Measurements from ENCODE around the gene ZNF429. TPM values are rescaled to one million over a fixed set of nuclear protein-coding genes. Genes with fewer than 3 reads are reported as not detected.
A peak's percentile ranks its signal among the peaks of the same experiment; 100 is the strongest.
"Not testable (repeated sequence)": the region's sequence is repeated elsewhere in the genome, so short reads cannot be mapped to it uniquely, and the experiment has no call there.

Gene ZNF429
- total RNA-seq, 6 donors from 2014 or later, result 11.8 to 35.2 (median 24.3) TPM

- TF ChIP-seq EP300 (IDR thresholded peaks at IDR 0.05), result no peak
- TF ChIP-seq POLR2A (IDR thresholded peaks at IDR 0.05), result no peak
- TF ChIP-seq POLR2AphosphoS5 (IDR thresholded peaks at IDR 0.05), result no peak
- no peak for TF ChIP-seq CTCF (IDR thresholded peaks at IDR 0.05)
- DNase-seq (no peak), ATAC-seq (ENCODE audit: low FRiP score in 2 of 2) (no peak)
- no peak overlapping the region for H3K27ac ChIP-seq
- H3K4me3 ChIP-seq, result no peak overlapping the region
- peaks cover 4 to 31% (median 23%) of the 10 kb centered on the region in 4 donors for H3K9me3 ChIP-seq
- WGBS, 2 donors, result 57 to 82% methylated on average over 2 of the region's 2 CpGs
- H3K36me3 ChIP-seq, result peaks cover under 1 to 5% (median 3%) of the 10 kb centered on the region in 4 donors
- H3K27me3 ChIP-seq, result no peaks in the 10 kb centered on the region
- H3K4me1 ChIP-seq, result peaks cover 0 to 5% (median under 1%) of the 10 kb centered on the region in 4 donors
These were observed 8.2 kb downstream of the ZNF429 start for GRCh38 chr19:21513651-21514050.

GRCh38 chr19:21519488-21519887 lies 14.1 kb downstream of the ZNF429 start:
- H3K27me3 ChIP-seq, result no peaks in the 10 kb centered on the region
- H3K4me3 ChIP-seq, result no peak overlapping the region
- H3K9me3 ChIP-seq, result peaks cover 27 to 76% (median 67%) of the 10 kb centered on the region in 4 donors
- TF ChIP-seq EP300 (IDR thresholded peaks at IDR 0.05), result no peak
- TF ChIP-seq POLR2AphosphoS5 (IDR thresholded peaks at IDR 0.05), result no peak
- no peak for TF ChIP-seq POLR2A (IDR thresholded peaks at IDR 0.05)
- TF ChIP-seq CTCF (IDR thresholded peaks at IDR 0.05), result no peak
- peaks cover 19 to 56% (median 43%) of the 10 kb centered on the region in 4 donors for H3K36me3 ChIP-seq
- no peaks in the 10 kb centered on the region for H3K4me1 ChIP-seq
- ATAC-seq (ENCODE audit: low FRiP score in 2 of 2), result no peak
- WGBS, 2 donors, result 94 to 95% methylated on average over 2 of the region's 2 CpGs
- H3K27ac ChIP-seq, result no peak overlapping the region
- DNase-seq, result no peak

- no peak for DNase-seq
- no peaks in the 10 kb centered on the region for H3K4me1 ChIP-seq
- no peak overlapping the region for H3K4me3 ChIP-seq
- TF ChIP-seq CTCF (IDR thresholded peaks at IDR 0.05) (no peak), POLR2A (IDR thresholded peaks at IDR 0.05) (no peak), POLR2AphosphoS5 (IDR thresholded peaks at IDR 0.05) (no peak), EP300 (IDR thresholded peaks at IDR 0.05) (no peak)
- peaks cover 20 to 75% (median 62%) of the 10 kb centered on the region in 4 donors for H3K9me3 ChIP-seq
- no peak overlapping the region for H3K27ac ChIP-seq
- H3K27me3 ChIP-seq, result no peaks in the 10 kb centered on the region
- ATAC-seq (ENCODE audit: low FRiP score in 2 of 2), result no peak
- peaks cover 28 to 59% (median 49%) of the 10 kb centered on the region in 4 donors for H3K36me3 ChIP-seq
- 95 to 97% methylated on average over 3 of the region's 3 CpGs for WGBS, 2 donors
These were observed 27.5 kb downstream of the ZNF429 start for GRCh38 chr19:21532904-21533303.

GRCh38 chr19:21536741-21537290 lies 31.4 kb downstream of the ZNF429 start:
- not testable (repeated sequence) for ATAC-seq (ENCODE audit: low FRiP score in 2 of 2); H3K4me3 ChIP-seq; H3K27me3 ChIP-seq; H3K27ac ChIP-seq; H3K4me1 ChIP-seq; DNase-seq
- H3K36me3 ChIP-seq, result peaks cover 15 to 47% (median 38%) of the 10 kb centered on the region in 4 donors
- WGBS, 2 donors, result 93 to 94% methylated on average over 2 of the region's 2 CpGs
- peaks cover 29 to 76% (median 70%) of the 10 kb centered on the region in 4 donors for H3K9me3 ChIP-seq

- H3K27me3 ChIP-seq, result no peaks in the 10 kb centered on the region
- H3K4me1 ChIP-seq, result no peaks in the 10 kb centered on the region
- H3K9me3 ChIP-seq, result peaks cover 0 to 70% (median 27%) of the 10 kb centered on the region in 4 donors
- 96 to 100% methylated on average over 1 to 2 of the region's 2 CpGs for WGBS, 2 donors
- H3K36me3 ChIP-seq, result peaks cover 0 to 12% (median 0%) of the 10 kb centered on the region in 4 donors
- no peak for ATAC-seq (ENCODE audit: low FRiP score in 2 of 2)
- DNase-seq, result peak in 1 of 2 donors; percentile 10
- H3K27ac ChIP-seq, result no peak overlapping the region
- no peak for TF ChIP-seq CTCF (IDR thresholded peaks at IDR 0.05)
- no peak overlapping the region for H3K4me3 ChIP-seq
These were observed 54.0 kb downstream of the ZNF429 start for GRCh38 chr19:21559444-21559843.
